ENCODE results near the gene SVIL.
"Not testable (repeated sequence)": the region's sequence is repeated elsewhere in the genome, so short reads cannot be mapped to it uniquely, and the experiment has no call there.

SVIL gene

DNA sequence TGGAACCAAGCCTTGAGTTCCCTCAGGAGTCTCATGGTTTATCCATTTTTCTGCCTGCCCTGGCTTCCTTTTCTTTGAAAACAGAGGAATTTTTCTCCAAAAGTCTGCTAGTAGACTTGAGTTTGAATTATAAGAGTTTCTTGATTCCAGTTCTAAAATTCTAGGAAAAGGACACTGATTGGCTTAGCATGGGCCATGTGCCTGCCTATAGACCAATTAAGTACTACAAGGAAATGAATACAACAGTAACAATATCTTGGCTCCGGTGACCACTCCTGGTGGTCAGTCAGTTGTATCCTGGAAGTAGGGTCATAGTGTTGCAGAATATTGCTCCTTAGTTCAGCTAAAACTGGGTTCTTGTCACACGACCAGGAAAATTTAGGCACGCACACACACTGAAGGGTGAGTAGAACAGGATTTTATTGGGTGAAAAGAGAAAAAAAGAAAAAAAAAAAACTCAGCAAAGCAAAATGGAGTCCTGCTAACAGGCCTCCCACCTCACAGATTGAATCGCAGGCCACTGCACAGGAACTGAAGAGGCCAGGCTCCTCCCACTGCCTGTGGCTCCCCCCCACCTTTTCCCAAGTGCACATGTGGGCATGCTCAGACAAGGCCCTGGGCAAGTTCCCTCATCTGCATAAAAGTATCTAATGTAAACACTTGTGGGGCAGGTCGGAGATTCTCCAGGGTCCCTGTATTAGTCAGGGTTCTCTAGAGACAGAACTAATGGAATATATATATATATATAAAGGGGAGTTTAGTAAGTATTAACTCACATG lies 190.8 kb downstream of the SVIL start:
- no peak for DNase-seq

DNA sequence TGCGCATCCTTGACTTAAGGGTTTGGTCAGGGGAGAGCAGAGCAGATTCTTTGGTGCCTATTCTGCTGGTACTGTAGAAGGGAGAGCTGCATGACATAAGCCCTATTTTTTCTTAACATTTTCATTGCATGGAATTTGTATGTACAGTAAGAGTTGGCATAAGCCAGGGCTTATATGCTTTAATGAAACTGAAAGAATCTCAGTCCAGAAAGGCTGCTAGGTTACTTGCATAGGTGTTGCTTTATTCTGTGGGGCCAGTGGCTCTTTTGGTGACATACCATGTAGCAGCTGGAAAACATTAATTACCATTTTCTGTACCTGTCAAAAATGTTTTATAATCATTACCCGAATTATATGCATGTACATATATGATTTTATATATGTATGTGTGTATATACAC lies 193.8 kb downstream of the SVIL start:
- DNase-seq: no peak

DNA sequence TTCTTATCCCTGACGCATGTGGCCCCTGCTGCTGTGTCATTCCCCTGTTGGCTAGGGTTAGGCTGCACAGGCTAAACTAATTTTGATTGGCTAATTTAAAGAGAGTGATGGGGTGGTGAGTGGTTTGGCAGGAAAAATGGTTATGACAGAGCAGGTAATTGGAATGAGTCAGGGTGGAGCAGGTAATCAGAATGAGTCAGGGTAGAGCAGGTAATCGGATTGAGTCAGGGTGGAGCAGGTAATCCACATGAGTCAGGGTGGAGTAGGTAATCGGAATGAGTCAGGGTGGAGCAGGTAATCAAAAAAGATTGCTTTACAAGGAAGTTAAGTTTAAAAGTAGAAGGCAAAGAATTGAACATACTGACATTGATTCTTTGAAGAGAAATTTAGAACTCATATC lies 195.8 kb downstream of the SVIL start:
- DNase-seq: not testable (repeated sequence)

DNA sequence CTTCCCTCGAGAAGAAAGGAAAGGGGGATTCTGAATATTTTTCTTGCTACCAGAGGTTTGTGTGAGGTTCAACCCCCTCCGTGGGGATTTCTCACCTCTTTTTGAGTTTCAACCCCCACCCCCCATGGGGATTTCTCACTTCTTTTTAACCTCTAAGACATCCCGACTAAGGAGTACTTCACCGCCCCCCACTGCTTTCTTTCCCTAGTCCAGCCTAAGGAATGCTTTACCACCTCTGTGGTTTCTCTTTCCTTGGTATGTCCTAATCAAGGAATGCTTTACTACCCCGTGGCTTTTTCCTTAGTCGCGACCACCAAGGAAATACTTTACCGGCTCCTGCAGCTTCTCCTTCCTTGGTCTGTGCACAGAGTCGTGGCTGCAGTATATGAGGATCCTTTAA lies 196.5 kb downstream of the SVIL start:
- DNase-seq: no peak

DNA sequence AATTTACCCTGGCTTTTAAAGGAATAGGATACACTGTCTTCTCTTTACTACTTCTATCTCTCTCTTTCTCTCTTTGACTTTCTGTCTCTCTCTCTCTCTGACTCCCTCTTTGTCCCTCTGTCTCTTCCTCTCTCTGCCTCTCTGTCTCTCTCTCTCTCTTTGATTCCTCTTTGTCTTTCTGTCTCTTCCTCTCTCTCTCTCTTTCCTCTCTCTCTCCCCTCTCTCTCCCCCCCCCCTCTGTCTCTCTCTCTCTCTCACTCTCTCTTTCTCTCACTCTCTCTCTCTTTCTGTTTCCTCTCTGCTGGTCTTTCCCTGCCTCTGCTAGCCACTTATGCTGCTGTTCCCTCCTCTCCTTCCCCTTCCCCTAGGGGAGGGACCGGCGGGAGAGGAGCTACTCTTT lies 196.9 kb downstream of the SVIL start:
- DNase-seq: no peak

DNA sequence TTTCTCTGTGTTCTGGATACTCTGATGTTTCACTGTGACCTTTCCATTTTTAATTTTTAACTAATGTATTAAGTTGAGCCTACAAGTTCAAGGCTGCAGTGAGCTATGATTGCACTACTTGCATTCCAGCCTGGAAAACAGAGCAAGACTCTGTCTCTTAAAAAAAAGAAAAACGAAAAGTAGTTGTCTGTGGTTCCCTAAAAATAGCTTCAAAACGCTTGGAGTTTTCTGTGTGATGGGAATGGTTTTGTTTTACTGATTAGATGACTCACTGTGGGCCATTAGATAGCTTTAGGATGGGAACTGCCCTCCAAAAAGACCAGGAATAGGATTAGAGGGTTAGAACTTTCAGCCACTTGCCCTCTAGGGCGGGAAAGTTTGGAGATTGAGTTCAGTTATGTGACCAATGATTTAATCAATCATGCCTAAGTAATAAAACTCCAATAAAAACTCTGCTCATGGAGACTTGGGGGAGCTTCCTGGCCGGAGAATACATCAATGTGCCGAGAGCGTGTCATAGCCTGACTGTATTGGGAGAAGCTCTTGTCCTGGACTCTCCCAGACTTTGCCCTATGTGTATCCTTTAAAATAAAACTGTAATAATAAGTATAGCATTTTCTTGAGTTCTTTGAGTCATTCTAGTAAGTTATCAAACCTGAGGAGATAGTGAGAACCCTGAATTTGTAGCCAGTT lies 198.8 kb downstream of the SVIL start:
- DNase-seq: no peak

DNA sequence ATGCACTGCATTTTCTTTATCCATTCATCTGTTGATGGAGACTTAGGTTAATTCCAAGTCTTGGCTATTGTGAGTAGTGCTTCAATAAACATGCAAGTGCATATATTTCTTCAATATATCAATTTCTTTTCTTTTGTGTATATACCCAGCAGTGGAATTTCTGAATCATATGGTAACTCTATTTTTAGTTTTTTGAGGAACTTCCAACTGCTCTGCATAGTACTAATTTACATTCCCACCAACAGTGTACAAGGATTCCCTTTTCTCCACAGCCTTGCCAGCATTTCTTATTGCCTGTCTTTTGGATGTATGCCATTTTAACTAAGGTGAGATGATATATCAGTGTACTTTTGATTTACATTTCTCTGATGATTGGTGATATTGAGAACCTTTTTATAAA lies 200.7 kb downstream of the SVIL start:
- no peak for DNase-seq

DNA sequence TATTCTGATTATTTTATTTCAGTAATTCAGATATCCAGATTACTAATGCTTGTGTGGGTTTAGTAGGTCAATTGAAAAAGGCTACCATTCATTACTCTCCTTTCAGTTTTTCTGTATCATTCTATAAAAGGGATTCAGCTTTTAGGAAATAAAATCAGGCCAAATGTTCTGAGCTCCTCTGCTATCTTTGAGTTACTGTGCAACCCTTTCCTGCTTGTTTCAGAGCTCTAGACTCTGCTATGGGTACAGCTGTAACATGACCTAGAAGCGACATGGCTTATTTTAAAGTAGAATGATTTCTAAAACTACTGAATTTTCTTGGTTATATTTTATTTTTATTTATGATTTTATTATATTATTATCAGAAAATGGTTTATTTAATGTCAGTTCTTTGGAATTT lies 203.1 kb downstream of the SVIL start:
- DNase-seq: no peak

DNA sequence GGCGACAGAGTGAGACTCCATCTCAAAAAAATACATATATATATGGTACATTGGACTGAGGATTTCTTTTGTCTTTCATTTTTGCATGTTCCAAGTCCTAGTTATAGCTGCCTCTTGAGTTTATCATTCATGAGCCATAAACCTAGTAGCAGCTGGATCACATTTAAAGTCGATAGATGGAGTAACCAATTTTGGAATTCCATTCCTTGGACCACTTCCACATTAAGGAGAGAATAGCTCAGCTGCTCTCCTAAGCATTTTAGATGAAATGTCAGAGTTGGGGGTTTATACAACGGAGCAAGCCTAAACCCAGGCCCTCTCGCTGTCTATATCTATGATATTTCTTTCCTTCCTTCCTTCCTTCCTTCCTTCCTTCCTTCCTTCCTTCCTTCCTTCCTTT lies 204.7 kb downstream of the SVIL start:
- DNase-seq: no peak

DNA sequence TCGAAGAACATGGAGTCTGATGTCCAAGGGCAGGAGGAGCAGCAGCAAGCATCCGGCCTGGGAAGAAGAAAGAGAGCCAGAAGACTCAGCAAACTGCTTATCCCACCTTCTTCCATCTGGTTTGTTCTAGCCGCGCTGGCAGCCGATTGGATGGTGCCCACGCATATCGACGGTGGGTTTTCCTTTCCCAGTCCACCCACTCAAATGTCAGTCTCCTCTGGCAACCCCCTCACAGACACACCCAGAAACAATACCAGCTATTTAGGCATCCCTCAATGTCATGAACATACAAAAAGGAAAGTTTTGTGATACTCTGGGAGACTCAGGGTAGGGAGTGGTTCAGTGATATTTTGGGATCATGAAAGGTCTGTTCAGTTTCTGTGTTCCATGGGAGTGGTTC lies 206.3 kb downstream of the SVIL start:
- no peak for DNase-seq

DNA sequence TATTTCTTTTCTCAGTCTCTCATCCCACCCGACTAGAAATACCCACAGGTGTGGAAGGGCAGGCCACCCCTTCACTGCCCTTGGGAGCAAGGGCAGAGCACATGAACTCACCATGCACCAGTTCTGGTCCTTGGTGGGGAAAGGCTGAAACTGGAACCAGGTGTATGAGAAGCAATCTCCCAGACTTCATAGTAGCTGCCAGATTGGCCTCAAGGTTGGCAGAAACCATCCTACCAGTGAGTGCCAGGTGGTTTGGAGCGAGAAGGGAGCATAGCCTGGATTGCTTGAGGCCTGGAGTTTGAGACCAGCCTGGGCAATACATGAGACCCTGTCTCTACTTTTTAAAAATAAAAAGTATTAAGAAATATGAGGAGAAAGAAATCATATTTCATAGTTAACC lies 207.1 kb downstream of the SVIL start:
- DNase-seq: no peak

DNA sequence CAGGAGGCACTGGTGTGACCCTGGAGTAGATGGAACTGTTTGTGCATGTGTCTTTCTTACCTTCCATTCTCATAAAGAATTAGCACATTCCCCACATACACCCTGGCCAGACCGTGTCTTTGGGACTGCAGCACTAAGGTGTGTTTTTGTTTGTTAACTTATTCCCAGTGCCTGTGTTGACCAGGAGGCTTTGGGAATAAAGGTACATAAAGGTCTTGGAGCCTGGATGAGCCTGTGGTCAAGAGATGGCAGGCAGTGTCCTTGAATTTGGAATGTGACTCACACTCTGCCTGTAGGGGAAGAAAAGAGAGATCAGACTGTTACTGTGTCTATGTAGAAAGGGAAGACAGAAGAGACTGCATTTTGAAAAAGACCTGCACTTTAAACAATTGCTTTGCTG lies 208.4 kb downstream of the SVIL start:
- DNase-seq: no peak

DNA sequence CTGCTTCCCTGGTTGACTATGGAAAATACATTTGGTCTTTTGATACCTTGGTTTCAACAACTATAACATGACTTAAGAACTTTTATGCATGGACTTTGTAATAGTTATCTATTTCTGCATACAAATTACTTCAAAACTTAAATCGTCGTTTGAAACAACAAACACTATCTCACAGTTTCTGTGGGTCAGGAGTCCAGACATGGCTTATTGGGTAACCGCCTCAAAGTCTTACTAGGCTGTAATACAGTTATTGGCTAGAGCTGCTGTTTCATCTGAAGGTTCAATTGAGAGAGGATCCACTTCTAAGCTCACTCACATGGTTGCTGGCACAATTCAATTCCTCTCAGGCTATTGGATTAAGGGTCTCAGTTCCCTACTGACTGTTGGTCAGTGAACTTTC lies 210.8 kb downstream of the SVIL start:
- DNase-seq: no peak

DNA sequence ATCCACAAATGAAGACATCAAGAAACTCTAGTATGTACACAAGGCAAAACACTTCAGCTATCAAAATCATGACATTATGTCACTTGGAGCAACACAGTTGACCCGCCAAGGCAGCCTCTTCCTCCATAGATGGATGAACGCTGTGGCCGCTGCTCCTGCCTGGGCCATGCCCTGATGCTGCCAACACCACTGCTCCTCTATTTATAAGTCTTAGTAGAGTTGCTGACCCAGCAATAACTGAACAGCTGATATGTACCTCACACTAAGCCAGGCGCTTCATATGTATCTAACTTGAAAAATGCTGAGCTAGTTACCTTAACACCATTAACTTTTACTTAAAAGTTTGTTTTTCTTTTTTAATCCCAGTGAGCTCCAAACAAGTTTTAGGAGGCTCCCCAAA lies 214.0 kb downstream of the SVIL start:
- DNase-seq: no peak

DNA sequence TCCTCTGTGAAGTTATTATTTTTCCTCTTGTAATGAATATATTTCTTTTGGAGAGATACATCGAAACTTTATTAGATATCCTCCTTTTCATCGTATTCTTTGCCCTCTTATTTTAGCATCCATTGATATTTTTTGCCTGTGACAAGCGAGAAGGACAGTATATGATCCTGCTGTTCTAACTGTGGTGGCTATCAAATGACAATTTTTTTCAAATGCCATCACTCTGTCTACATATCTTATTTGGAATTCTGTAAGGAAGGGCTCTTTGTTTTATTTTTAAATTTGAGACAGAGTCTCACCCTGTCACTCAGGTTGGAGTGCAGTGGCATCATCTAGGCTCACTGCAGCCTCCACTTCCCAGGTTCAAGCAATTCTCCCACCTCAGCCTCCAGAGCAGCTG lies 217.4 kb downstream of the SVIL start:
- no peak for DNase-seq

DNA sequence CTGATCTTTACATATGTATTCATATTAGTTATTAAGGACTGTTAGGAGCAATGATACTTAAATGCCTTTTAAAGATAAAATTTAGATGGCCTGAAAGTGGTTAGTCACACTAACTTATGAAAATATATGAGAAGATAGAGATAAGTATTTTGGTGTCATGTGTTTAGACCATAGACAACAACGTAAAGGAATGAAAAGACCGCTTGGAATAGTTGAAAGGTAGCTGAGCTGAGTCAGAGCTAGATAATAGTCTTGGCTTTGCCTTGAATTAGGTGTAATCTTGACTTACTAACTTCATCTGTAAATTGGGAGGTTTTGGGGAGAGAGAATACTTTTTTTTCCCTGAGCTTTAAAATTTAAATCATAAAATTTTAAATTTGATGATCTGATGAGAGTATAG lies 218.9 kb downstream of the SVIL start:
- no peak for DNase-seq

DNA sequence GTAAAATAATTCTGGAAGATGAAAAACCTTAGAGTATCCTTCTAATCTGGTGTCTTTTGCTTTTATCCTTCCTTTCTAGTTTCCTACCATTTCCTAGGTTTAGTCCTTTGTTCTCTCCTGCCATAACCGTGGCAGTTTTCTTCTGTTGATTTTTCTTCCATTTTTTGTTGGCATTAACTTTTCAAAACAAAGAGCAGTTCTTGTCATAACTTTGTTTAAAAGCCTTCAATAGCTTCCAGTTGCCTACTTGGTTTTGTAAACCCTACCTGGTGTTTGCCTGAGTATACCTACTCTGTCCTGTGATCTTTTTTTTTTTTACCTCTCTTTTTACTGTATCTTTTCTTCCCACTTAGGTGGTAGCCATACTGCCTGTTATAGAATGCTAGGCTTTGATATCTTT lies 220.3 kb downstream of the SVIL start:
- DNase-seq: no peak

DNA sequence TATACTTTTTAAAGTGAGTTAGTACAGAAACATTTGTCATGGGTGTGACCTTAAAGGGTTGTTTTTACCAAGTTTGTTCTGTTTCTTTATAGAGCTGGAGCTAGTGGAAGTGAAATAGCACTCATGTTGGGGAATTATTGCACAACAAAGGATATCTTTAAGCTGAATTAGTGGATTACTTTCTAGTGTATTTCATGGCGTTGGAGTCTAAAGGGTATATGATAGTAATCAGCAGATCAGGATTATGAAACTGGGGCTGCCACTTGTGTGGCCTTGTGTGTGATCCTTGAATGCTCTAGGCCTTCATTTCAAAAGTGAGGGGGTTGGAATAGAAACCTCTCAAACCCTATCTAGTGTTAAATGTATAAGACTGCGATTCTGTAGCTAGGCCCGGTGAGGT lies 222.3 kb downstream of the SVIL start:
- no peak for DNase-seq

DNA sequence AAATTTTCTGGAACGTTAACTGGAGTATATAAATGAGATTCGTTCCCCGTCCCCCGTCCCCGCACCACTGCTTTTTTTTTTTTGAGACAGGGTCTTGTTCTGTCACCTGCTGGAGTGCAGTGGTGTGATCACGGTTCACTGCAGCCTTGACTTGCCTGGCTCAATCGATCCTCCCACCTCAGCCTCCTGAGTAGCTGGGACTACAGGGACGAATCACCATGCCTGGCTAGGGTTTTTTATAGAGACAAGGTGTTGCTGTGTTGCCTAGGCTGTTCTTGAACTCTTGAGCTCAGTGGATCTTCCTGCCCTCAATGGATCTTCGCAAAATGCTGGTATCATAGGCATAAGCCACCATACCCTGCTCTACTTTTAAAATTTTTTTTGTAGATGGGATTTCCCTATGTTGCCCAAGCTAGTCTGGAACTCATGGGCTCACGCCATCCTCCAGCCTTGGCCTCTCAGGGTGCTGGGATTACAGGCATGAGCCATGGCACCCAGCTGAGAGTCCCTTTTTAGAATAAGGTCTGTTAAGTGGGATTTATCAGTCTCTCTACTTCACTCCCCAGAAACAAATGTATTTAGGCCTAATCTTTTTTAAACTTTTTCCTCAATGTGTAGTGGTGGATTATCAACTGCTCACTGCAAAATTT lies 223.0 kb downstream of the SVIL start:
- DNase-seq: no peak

DNA sequence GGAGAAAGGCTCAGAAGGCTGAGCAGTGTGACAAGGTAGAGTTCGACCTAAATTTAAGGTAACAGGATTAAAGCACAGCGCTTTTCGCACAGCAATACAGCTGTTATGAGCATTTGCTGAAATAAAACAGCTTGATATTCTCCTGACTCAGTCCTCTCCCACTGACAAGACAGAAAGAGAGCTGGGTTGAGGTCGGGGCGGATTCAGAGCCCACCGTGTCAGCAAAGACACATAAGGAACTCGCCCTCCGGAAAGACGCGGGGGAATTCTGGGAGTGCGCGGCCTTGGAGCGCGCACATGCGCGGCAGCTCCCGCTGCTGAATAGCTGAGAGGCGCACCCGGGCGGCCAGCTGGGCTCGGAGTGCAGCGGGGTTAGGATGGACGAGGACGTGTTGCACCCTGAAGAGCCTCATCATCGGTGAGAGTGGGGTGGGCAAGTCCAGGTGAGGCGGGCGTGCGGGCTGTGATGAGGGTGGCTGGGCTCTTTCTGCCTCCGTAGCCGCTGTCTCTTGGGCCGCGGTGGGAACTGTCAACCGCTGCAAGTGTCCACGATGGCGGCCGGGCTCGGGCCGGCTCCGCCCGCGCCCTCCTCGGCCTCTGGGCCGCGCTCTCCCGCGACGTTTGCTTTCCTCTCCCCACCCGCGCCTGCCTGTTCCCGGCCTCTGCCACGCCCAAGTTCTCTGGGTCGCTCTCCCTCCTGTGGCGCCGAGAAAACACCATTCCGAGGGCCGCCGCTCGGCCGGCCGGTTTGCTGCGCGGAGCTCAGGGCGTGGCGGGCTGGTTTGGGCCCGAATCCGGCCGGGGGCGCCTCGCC lies 225.3 kb downstream of the SVIL start:
- peak; percentile 83 for DNase-seq

DNA sequence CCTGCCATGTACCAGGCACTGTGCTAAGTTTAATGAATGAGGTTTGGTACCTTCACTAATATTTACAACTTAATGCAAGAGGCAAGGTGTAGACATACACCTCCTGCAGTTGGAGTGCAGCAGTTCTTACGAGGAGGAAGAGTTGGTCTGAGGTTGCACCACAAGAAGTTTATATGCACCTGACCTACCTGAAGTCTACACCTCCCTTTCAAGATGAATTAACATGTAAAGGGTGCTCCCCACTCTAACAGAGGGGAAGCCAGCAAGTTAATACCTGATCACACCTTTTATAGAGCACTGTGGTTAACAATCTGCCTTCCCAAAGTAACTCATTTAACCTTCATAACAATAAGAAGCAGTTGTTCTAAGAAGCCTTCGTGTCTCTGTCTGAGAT lies 225.9 kb downstream of the SVIL start:
- no peak for DNase-seq
